ACC112 (cell line): Measurements from ENCODE around the gene SPATS2L.
A peak's percentile ranks its signal among the peaks of the same experiment; 100 is the strongest.

Source experiments
- H2AFZ ChIP-seq: fragments of 200-600 bp; sonication (generic); one replicate; pipeline ENCODE4 v1.6.0; 2017; ENCODE audit warnings: antibody characterized with exemption, low read length; ENCODE audit not compliant: unreplicated experiment
- H3K27ac ChIP-seq: fragments of 200-600 bp; sonication (generic); 2 replicates; pipeline ENCODE4 v1.5.1; 2014; ENCODE audit warnings: low read depth, mild to moderate bottlenecking, antibody characterized with exemption, low read length, moderate library complexity
- H3K27me3 ChIP-seq: fragments of 200-600 bp; sonication (generic); 2 replicates; pipeline ENCODE4 v1.6.1; 2014; ENCODE audit warnings: mild to moderate bottlenecking, antibody characterized with exemption, low read length, moderate library complexity, mixed read lengths; ENCODE audit not compliant: insufficient read depth
- H3K36me3 ChIP-seq: fragments of 200-600 bp; sonication (generic); 2 replicates; pipeline ENCODE4 v1.6.1; 2016; ENCODE audit warnings: mild to moderate bottlenecking, antibody characterized with exemption, low read length, moderate library complexity, mixed read lengths; ENCODE audit not compliant: insufficient read depth
- H3K4me1 ChIP-seq: fragments of 200-600 bp; sonication (generic); one replicate; pipeline ENCODE4 v1.6.1; 2016; ENCODE audit warnings: low read length, mixed read lengths; ENCODE audit not compliant: insufficient read depth, unreplicated experiment, control insufficient read depth
- H3K4me3 ChIP-seq: fragments of 200-600 bp; sonication (generic); 2 replicates; pipeline ENCODE4 v1.5.1; 2014; ENCODE audit warnings: mild to moderate bottlenecking, low read depth, low read length
- H3K79me2 ChIP-seq: fragments of 200-600 bp; sonication (generic); one replicate; pipeline ENCODE4 v1.6.0; 2016; ENCODE audit warnings: low read length; ENCODE audit not compliant: control insufficient read depth, unreplicated experiment, insufficient read depth

The SPATS2L gene

DNA sequence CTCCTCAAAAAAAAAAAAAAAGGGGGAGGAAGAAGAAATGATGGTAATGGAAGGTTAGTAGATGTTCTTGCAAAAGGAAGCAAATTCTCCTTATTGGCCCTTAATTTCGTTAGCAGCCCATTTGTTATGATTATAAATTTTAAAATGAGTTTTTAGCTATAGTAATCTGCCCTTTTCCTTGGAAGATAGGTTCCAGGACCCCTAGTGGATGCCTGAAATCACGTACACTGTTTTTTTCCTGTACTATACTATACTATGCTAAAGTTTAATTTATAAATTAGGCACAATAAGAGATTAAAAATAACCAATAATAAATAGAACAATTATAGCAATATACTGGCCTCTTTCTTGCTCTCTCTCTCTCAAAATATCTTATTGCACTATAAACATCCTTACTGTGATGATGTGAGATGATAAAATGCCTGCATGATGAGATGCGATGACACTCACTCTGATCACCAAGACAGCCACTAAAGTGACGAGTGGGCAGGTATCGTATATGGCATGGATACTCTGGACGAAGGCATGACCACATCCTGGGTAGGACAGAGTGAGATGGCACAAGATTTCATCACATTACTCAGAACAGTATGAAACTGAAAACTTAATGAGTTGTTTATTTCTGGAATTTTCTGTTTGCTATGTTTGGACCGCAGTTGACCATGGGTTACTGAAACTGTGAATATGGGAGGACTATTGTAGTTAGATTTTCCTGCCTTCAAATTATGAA is 116.2 kb downstream of the SPATS2L start:
- no peaks in the 10 kb centered on the region for H3K79me2 ChIP-seq
- no peaks in the 10 kb centered on the region for H3K27me3 ChIP-seq
- H3K27ac ChIP-seq, result no peak overlapping the region
- H2AFZ ChIP-seq, result no peak overlapping the region
- no peak overlapping the region for H3K4me3 ChIP-seq
- no peaks in the 10 kb centered on the region for H3K4me1 ChIP-seq
- peaks cover 14% of the 10 kb centered on the region; the same call in 1 of the 2 replicates for H3K36me3 ChIP-seq

- Histone ChIP-seq H3K79me2 (no peaks in the 10 kb centered on the region), H3K27ac (no peak overlapping the region), H2AFZ (no peak overlapping the region), H3K4me1 (no peaks in the 10 kb centered on the region), H3K36me3 (peaks cover 15% of the 10 kb centered on the region), H3K27me3 (no peaks in the 10 kb centered on the region), H3K4me3 (no peak overlapping the region)
Observed at GRCh38 chr2:200423541-200423940, 117.0 kb downstream of the SPATS2L start.

- H3K4me1 ChIP-seq, result no peaks in the 10 kb centered on the region
- H2AFZ ChIP-seq, result no peak overlapping the region
- H3K36me3 ChIP-seq, result peaks cover 9% of the 10 kb centered on the region
- no peak overlapping the region for H3K27ac ChIP-seq
- H3K79me2 ChIP-seq, result no peaks in the 10 kb centered on the region
- H3K4me3 ChIP-seq, result no peak overlapping the region
- H3K27me3 ChIP-seq, result no peaks in the 10 kb centered on the region
Observed at GRCh38 chr2:200425026-200425821, 118.7 kb downstream of the SPATS2L start.

- Histone ChIP-seq H3K27me3 (no peaks in the 10 kb centered on the region), H3K4me3 (no peak overlapping the region), H3K79me2 (no peaks in the 10 kb centered on the region), H3K4me1 (peaks cover 7% of the 10 kb centered on the region), H3K36me3 (peaks cover 7% of the 10 kb centered on the region), H2AFZ (no peak overlapping the region), H3K27ac (no peak overlapping the region)
Observed at GRCh38 chr2:200426754-200427153, 120.3 kb downstream of the SPATS2L start.

DNA sequence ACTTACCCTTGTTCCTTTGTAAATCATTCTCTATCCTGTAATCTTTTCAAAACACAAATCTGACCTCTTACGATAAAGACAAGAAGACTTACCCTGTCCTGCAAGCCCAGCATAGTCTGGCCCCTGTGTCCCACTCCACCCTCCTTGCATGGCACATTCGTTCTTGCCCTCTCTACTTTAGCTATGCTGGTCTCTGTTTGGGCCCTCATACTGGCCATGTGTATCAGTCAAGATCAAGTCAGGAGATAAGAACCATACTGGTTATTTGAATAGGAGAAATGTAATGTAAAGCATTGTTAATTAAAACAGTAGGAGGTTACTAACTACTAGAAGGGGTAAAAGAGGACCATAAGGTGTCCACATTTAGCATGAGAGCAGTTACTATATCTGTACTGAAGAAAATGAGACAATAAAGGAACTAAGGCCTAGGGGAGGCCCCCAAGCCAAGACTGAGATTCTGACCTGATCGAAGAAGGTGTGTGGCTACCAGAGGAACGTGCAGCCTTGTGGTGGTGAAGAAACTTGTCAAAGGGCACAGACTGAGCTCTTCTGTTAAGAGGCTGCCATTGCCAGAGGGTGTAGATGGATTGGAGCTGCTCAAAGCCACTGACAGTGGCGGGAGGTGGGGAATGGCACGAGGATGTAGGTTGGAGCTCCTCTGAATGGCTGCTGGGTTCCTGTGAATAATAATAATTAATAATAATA is 122.6 kb downstream of the SPATS2L start:
- H3K4me3 ChIP-seq, result no peak overlapping the region
- H3K27me3 ChIP-seq, result no peaks in the 10 kb centered on the region
- H2AFZ ChIP-seq, result no peak overlapping the region
- no peaks in the 10 kb centered on the region for H3K79me2 ChIP-seq
- peaks cover 8% of the 10 kb centered on the region; the same call in 1 of the 2 replicates for H3K36me3 ChIP-seq
- peaks cover 19% of the 10 kb centered on the region for H3K4me1 ChIP-seq
- H3K27ac ChIP-seq, result no peak overlapping the region

GRCh38 chr2:200430017-200430416 is 123.5 kb downstream of the SPATS2L start:
- H2AFZ ChIP-seq, result no peak overlapping the region
- no peak overlapping the region for H3K27ac ChIP-seq
- no peaks in the 10 kb centered on the region for H3K27me3 ChIP-seq
- no peaks in the 10 kb centered on the region for H3K79me2 ChIP-seq
- H3K36me3 ChIP-seq, result peaks cover 12% of the 10 kb centered on the region; the same call in 1 of the 2 replicates
- no peak overlapping the region for H3K4me3 ChIP-seq
- H3K4me1 ChIP-seq, result peaks cover 21% of the 10 kb centered on the region

DNA sequence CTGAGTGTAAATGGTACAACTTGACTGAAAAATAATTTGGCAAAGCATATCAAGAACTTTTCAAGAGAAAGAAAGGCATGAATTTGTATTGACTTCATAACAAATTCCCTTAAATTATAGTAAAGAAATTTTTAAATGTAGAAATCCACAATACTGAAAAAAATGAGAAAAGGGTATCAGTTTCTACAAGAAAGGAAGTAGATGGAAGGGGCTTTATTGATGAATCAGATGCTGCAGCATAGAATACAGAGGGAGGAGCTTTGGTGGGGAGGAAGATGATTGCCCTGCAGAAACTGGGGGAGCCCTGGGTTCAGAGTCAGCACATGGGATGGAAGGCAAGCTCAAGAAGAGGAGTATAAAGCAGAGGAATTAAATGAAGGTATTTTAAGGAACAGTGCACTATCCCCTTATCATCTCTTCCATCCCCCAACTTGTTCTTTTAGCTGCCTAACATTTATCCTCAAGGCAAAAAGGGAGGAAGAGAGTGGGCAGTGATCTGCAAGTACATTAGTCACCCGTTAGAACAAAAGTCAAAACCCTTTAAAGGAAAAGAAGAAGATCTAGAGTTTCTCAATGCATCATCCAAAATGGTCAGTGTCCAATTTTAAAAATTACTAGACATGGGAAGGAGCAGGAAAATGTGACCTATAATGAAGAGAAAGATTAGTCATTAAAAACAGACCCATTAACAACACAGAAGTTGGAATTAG is 125.7 kb downstream of the SPATS2L start:
- H3K27me3 ChIP-seq, result no peaks in the 10 kb centered on the region
- no peak overlapping the region for H2AFZ ChIP-seq
- no peaks in the 10 kb centered on the region for H3K79me2 ChIP-seq
- no peak overlapping the region for H3K4me3 ChIP-seq
- H3K4me1 ChIP-seq, result peaks cover 24% of the 10 kb centered on the region
- H3K27ac ChIP-seq, result peak overlapping the region; percentile 10; the same call in 1 of the 2 replicates
- H3K36me3 ChIP-seq, result peaks cover 27% of the 10 kb centered on the region

GRCh38 chr2:200435379-200435778 is 128.9 kb downstream of the SPATS2L start:
- Histone ChIP-seq H3K27ac (peak overlapping the region; percentile 61), H3K4me1 (peaks cover 24% of the 10 kb centered on the region), H3K4me3 (no peak overlapping the region), H3K27me3 (no peaks in the 10 kb centered on the region), H3K36me3 (peaks cover 29% of the 10 kb centered on the region), H3K79me2 (no peaks in the 10 kb centered on the region), H2AFZ (no peak overlapping the region)

- peaks cover 35% of the 10 kb centered on the region for H3K36me3 ChIP-seq
- H3K27ac ChIP-seq, result no peak overlapping the region
- H2AFZ ChIP-seq, result no peak overlapping the region
- H3K27me3 ChIP-seq, result no peaks in the 10 kb centered on the region
- H3K4me1 ChIP-seq, result peaks cover 22% of the 10 kb centered on the region
- no peaks in the 10 kb centered on the region for H3K79me2 ChIP-seq
- H3K4me3 ChIP-seq, result no peak overlapping the region
Observed at GRCh38 chr2:200438251-200438650, 131.8 kb downstream of the SPATS2L start.

GRCh38 chr2:200438846-200439245 is 132.4 kb downstream of the SPATS2L start:
- H3K79me2 ChIP-seq, result no peaks in the 10 kb centered on the region
- no peak overlapping the region for H2AFZ ChIP-seq
- H3K36me3 ChIP-seq, result peaks cover 41% of the 10 kb centered on the region
- H3K4me1 ChIP-seq, result peaks cover 22% of the 10 kb centered on the region
- no peak overlapping the region for H3K27ac ChIP-seq
- H3K27me3 ChIP-seq, result no peaks in the 10 kb centered on the region
- no peak overlapping the region for H3K4me3 ChIP-seq
